Measurements from ENCODE around the gene ZBTB20. TPM values are rescaled to one million over a fixed set of nuclear protein-coding genes. Genes with fewer than 3 reads are reported as not detected.

Gene ZBTB20
- total and polyA plus RNA-seq, 2 donors (not counting 1 experiment from before 2014, with no cell fraction given) = 4.0 to 22.5 TPM

DNA sequence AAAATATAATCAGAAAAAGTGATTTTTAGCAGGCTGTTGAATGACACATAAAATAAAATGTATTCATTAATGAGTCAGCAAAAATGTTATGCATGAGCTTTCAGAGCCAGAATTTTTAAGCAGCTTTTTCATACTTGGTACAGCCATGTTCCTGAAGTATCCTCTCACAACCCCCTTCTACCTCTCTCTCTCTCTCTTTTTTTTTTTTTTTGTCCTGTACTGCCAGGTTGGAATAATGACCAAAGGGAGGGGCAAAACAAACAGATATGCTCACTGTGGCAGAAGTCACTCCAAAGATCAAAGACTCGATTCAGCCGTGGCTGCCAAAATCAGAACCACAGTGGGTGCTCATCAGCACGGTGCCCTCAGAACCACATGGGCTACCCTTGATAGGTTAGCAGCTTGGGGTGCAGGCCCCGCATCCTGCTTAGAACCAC lies 383.0 kb downstream of the ZBTB20 start:
- Histone ChIP-seq H3K4me1 (ENCODE audit: control insufficient read depth, extremely low read depth, insufficient read depth, low read length) (no peaks in the 10 kb centered on the region), H3K4me3 (replicated peaks in 1 of 4; ENCODE audit: control extremely low read depth in 1 of 4, insufficient read depth in 1 of 4, low read depth in 3 of 4, low read length in 4 of 4) (no peak overlapping the region), H2AFZ (ENCODE audit: low read length) (no peak overlapping the region), H3K36me3 (ENCODE audit: control insufficient read depth, insufficient read depth, low read length) (no peaks in the 10 kb centered on the region), H3K4me2 (ENCODE audit: extremely low read depth, insufficient read depth, low read length) (no peak overlapping the region), H3K27me3 (ENCODE audit: control insufficient read depth, insufficient read depth, low read length) (no peaks in the 10 kb centered on the region), H3K9ac (ENCODE audit: insufficient read depth, low read length) (no peak overlapping the region), H4K20me1 (ENCODE audit: control insufficient read depth, extremely low read depth, insufficient read depth, low read length) (no peaks in the 10 kb centered on the region), H3K9me3 (ENCODE audit: control insufficient read depth, insufficient read depth, low read depth, low read length) (no peaks in the 10 kb centered on the region), H3K27ac (ENCODE audit: insufficient read depth, low read length) (no peak overlapping the region), H3K79me2 (ENCODE audit: control insufficient read depth, insufficient read depth, low read length) (no peaks in the 10 kb centered on the region)
- TF ChIP-seq, protein P1, sequence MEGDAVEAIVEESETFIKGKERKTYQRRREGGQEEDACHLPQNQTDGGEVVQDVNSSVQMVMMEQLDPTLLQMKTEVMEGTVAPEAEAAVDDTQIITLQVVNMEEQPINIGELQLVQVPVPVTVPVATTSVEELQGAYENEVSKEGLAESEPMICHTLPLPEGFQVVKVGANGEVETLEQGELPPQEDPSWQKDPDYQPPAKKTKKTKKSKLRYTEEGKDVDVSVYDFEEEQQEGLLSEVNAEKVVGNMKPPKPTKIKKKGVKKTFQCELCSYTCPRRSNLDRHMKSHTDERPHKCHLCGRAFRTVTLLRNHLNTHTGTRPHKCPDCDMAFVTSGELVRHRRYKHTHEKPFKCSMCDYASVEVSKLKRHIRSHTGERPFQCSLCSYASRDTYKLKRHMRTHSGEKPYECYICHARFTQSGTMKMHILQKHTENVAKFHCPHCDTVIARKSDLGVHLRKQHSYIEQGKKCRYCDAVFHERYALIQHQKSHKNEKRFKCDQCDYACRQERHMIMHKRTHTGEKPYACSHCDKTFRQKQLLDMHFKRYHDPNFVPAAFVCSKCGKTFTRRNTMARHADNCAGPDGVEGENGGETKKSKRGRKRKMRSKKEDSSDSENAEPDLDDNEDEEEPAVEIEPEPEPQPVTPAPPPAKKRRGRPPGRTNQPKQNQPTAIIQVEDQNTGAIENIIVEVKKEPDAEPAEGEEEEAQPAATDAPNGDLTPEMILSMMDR (conservative IDR thresholded peaks at IDR 0.05 in 1 of 2, IDR thresholded peaks at IDR 0.05 in 1 of 2; ENCODE audit: low read depth in 1 of 2, low read length in 2 of 2) = no peak
- no peak for TF ChIP-seq EZH2 (IDR thresholded peaks at IDR 0.05; ENCODE audit: low read length, missing control alignments)
- DNase-seq (ENCODE audit: low read depth in 2 of 2) = peak; percentile 30 to 47

DNA sequence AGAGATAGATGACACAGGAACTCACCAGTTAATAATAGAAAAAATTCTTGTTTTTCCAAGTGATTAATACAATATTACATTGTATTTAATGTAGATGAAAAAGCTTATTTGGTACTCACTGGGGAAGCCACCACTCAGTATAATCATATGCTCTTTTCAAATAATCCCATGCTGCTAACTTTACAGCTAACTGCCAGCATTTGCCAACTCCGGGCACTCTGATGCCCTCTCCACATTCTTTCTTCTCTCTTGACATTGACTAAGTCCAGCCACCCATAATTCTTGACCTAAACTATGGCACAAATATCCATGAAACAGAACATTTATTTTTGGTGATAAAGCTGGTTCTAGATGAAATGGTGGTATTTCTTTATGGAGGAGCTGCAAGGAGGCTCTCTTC lies 384.9 kb downstream of the ZBTB20 start:
- Histone ChIP-seq H3K9me3 (ENCODE audit: control insufficient read depth, insufficient read depth, low read depth, low read length) (no peaks in the 10 kb centered on the region), H2AFZ (ENCODE audit: low read length) (no peak overlapping the region), H3K4me3 (replicated peaks in 1 of 4; ENCODE audit: control extremely low read depth in 1 of 4, insufficient read depth in 1 of 4, low read depth in 3 of 4, low read length in 4 of 4) (no peak overlapping the region), H3K27ac (ENCODE audit: insufficient read depth, low read length) (no peak overlapping the region), H3K27me3 (ENCODE audit: control insufficient read depth, insufficient read depth, low read length) (no peaks in the 10 kb centered on the region), H3K4me2 (ENCODE audit: extremely low read depth, insufficient read depth, low read length) (no peak overlapping the region), H3K36me3 (ENCODE audit: control insufficient read depth, insufficient read depth, low read length) (no peaks in the 10 kb centered on the region), H4K20me1 (ENCODE audit: control insufficient read depth, extremely low read depth, insufficient read depth, low read length) (no peaks in the 10 kb centered on the region), H3K79me2 (ENCODE audit: control insufficient read depth, insufficient read depth, low read length) (no peaks in the 10 kb centered on the region), H3K9ac (ENCODE audit: insufficient read depth, low read length) (no peak overlapping the region), H3K4me1 (ENCODE audit: control insufficient read depth, extremely low read depth, insufficient read depth, low read length) (no peaks in the 10 kb centered on the region)
- no peak for DNase-seq (ENCODE audit: low read depth in 2 of 2)
- TF ChIP-seq EZH2 (IDR thresholded peaks at IDR 0.05; ENCODE audit: low read length, missing control alignments) = no peak
- TF ChIP-seq, protein P1 (conservative IDR thresholded peaks at IDR 0.05 in 1 of 2, IDR thresholded peaks at IDR 0.05 in 1 of 2; ENCODE audit: low read depth in 1 of 2, low read length in 2 of 2) = no peak

DNA sequence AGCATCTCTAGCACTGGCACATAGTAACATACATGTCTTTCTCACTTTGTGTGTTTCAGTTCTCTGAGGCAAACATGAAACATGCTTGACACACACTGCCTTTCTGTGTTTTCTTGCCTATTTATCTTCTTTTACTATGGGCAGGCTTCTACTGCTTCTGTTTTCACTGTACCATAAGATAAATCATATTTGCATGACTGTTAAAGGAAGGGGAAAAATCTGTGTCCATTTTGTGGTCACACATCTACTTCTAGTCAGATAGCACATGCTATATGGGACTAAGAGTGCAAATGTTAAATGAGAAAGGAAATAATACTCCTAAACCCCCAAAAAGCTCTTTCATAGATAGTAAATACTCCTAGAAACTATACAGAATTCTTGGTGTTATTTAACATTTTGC lies 386.4 kb downstream of the ZBTB20 start:
- no peaks in the 10 kb centered on the region for H3K9me3 ChIP-seq (ENCODE audit: control insufficient read depth, insufficient read depth, low read depth, low read length)
- no peaks in the 10 kb centered on the region for H3K4me1 ChIP-seq (ENCODE audit: control insufficient read depth, extremely low read depth, insufficient read depth, low read length)
- no peak overlapping the region for H2AFZ ChIP-seq (ENCODE audit: low read length)
- H3K4me3 ChIP-seq (replicated peaks in 1 of 4; ENCODE audit: control extremely low read depth in 1 of 4, insufficient read depth in 1 of 4, low read depth in 3 of 4, low read length in 4 of 4) = no peak overlapping the region
- no peak overlapping the region for H3K9ac ChIP-seq (ENCODE audit: insufficient read depth, low read length)
- no peaks in the 10 kb centered on the region for H4K20me1 ChIP-seq (ENCODE audit: control insufficient read depth, extremely low read depth, insufficient read depth, low read length)
- no peaks in the 10 kb centered on the region for H3K36me3 ChIP-seq (ENCODE audit: control insufficient read depth, insufficient read depth, low read length)
- H3K79me2 ChIP-seq (ENCODE audit: control insufficient read depth, insufficient read depth, low read length) = no peaks in the 10 kb centered on the region
- TF ChIP-seq, protein P1 (conservative IDR thresholded peaks at IDR 0.05 in 1 of 2, IDR thresholded peaks at IDR 0.05 in 1 of 2; ENCODE audit: low read depth in 1 of 2, low read length in 2 of 2) = no peak
- TF ChIP-seq EZH2 (IDR thresholded peaks at IDR 0.05; ENCODE audit: low read length, missing control alignments) = no peak
- no peaks in the 10 kb centered on the region for H3K27me3 ChIP-seq (ENCODE audit: control insufficient read depth, insufficient read depth, low read length)
- H3K27ac ChIP-seq (ENCODE audit: insufficient read depth, low read length) = no peak overlapping the region
- H3K4me2 ChIP-seq (ENCODE audit: extremely low read depth, insufficient read depth, low read length) = no peak overlapping the region
- no peak for DNase-seq (ENCODE audit: low read depth in 2 of 2)
